HG03280 (cell line): ENCODE data around the gene MAST2.
"Not testable (repeated sequence)": the region's sequence is repeated elsewhere in the genome, so short reads cannot be mapped to it uniquely, and the experiment has no call there.

Experiments used
- ATAC-seq: cut with Tn5 transposase; IDR thresholded peaks from one replicate; pipeline ENCODE4 v1.9.1; 2021; ENCODE audit warnings: mild to moderate bottlenecking, moderate library complexity; ENCODE audit not compliant: unreplicated experiment

MAST2 gene

GRCh38 chr1:45891087-45891486, 87.7 kb downstream of the MAST2 start:
- ATAC-seq: no peak

- ATAC-seq: no peak
Observed at GRCh38 chr1:45892068-45892785, 88.8 kb downstream of the MAST2 start.

- no peak for ATAC-seq
Observed at GRCh38 chr1:45894331-45894730, 90.9 kb downstream of the MAST2 start.

GRCh38 chr1:45894921-45895320, 91.5 kb downstream of the MAST2 start:
- ATAC-seq: no peak

GRCh38 chr1:45895406-45895805, 92.0 kb downstream of the MAST2 start:
- no peak for ATAC-seq

- ATAC-seq: no peak
Observed at GRCh38 chr1:45906883-45907282, 103.5 kb downstream of the MAST2 start.

GRCh38 chr1:45908611-45909140, 105.3 kb downstream of the MAST2 start:
- ATAC-seq: no peak

- no peak for ATAC-seq
Observed at GRCh38 chr1:45911634-45912033, 108.2 kb downstream of the MAST2 start.

GRCh38 chr1:45913183-45913683, 109.8 kb downstream of the MAST2 start:
- ATAC-seq: no peak

GRCh38 chr1:45913731-45914501, 110.5 kb downstream of the MAST2 start:
- ATAC-seq: no peak

GRCh38 chr1:45914836-45915235, 111.4 kb downstream of the MAST2 start:
- no peak for ATAC-seq

GRCh38 chr1:45922374-45922773, 119.0 kb downstream of the MAST2 start:
- no peak for ATAC-seq

- ATAC-seq: no peak
Observed at GRCh38 chr1:45922813-45923212, 119.4 kb downstream of the MAST2 start.

- ATAC-seq: no peak
Observed at GRCh38 chr1:45923343-45923742, 119.9 kb downstream of the MAST2 start.

GRCh38 chr1:45924736-45925135, 121.3 kb downstream of the MAST2 start:
- ATAC-seq: no peak

- no peak for ATAC-seq
Observed at GRCh38 chr1:45925728-45926287, 122.4 kb downstream of the MAST2 start.

- ATAC-seq: no peak
Observed at GRCh38 chr1:45926330-45926729, 122.9 kb downstream of the MAST2 start.

- ATAC-seq: not testable (repeated sequence)
Observed at GRCh38 chr1:45927231-45927915, 124.0 kb downstream of the MAST2 start.

GRCh38 chr1:45928486-45929205, 125.2 kb downstream of the MAST2 start:
- ATAC-seq: no peak

GRCh38 chr1:45929257-45929687, 125.9 kb downstream of the MAST2 start:
- no peak for ATAC-seq
